SK-N-SH treated with all-trans-retinoic acid at 6 μM for 48 hours (cell line): Measurements from ENCODE around the gene BMS1.

Source experiments
- TOX ChIP-seq: fragments of 250-450 bp; sonication (Bioruptor Pico); IDR thresholded peaks from 2 replicates; pipeline ENCODE4 v1.8.0; 2021; ENCODE audit warnings: mild to moderate bottlenecking, moderate library complexity, borderline replicate concordance
- ZFP30 ChIP-seq: fragments of 450-650 bp; formaldehyde crosslinking; IDR thresholded peaks from 2 replicates; pipeline ENCODE4 v1.5.0; 2022; ENCODE audit warnings: mild to moderate bottlenecking, moderate library complexity
- ZNF8 ChIP-seq: fragments of 450-650 bp; formaldehyde crosslinking; IDR thresholded peaks from 2 replicates; pipeline ENCODE4 v1.5.0; 2020; ENCODE audit warnings: mild to moderate bottlenecking, moderate library complexity

DNA sequence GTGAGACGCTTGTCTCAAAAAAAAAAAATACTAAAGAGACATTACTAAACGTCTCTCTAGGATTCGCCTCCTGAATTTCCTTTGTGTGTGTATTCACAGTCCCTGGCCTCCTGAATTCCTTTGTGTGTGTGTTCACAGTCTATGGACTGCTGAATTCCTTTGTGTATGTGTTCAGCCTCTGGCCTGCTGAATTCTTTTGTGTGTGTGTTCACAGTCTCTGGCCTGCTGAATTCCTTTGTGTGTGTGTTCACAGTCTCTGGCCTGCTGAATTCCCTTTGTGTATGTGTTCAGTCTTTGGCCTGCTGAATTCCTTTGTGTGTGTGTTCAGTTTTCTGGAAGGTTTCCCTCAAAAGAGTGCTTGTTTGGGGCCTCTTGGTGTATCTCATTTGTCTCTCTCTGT, 8.2 kb downstream of the BMS1 start:
- TF ChIP-seq ZFP30 (CRISPR knock-in tag) (no peak), TOX (CRISPR knock-in tag) (no peak), ZNF8 (no peak)
